HCT116 (cell line): Measurements from ENCODE around the gene ARHGAP10. TPM values are rescaled to one million over a fixed set of nuclear protein-coding genes. Genes with fewer than 3 reads are reported as not detected.

Experiments used
- ATAC-seq: fragments of 200-7000 bp; cut with Tn5 transposase; 2 replicates; pipeline ENCODE4 v1.9.1; 2020; ENCODE audit warnings: mild to moderate bottlenecking, moderate library complexity
- BruUV-seq: library from RNA; stranded (reverse); fragments of 400-500 nt; replicated peaks from 2 replicates; lab custom pipeline; 2021; lab: Mats Ljungman, UMichigan
- CTCF ChIA-PET: fragments of 300-600 bp; sonication (Branson Sonifier 250); formaldehyde crosslinking; loops from one replicate; lab custom pipeline; 2021; ENCODE audit warnings: antibody characterized with exemption; lab: Charles Lee
- POLR2A ChIA-PET: fragments of 300-600, 350-600 bp; sonication (Branson Sonifier 250); formaldehyde crosslinking; loops from one replicate; lab custom pipeline; 2021; ENCODE audit warnings: antibody characterized with exemption; lab: Charles Lee
- RAD21 ChIA-PET, 2 experiments: fragments of 300-600 bp; sonication (Branson Sonifier 250); formaldehyde crosslinking; loops; one replicate each; lab custom pipeline; 2023; ENCODE audit warnings: low total read pairs in 2 of 2; ENCODE audit not compliant: uncharacterized antibody in 2 of 2, unreplicated experiment in 2 of 2, low non-redundant PET in 1 of 2; lab: Charles Lee
- DNase-seq: peaks from one replicate; pipeline ENCODE4 v3.0.0-alpha.2; 2010; ENCODE audit warnings: low read depth, low spot score
- H2AFZ ChIP-seq: fragments of 200-600 bp; shearing (Covaris generic), sonication (generic); 2 replicates; pipeline ENCODE4 v1.6.1; 2017; ENCODE audit warnings: low read depth, mixed run types, mixed read lengths, antibody characterized with exemption, low read length; ENCODE audit not compliant: poor library complexity, severe bottlenecking
- H3K27ac ChIP-seq: 2 replicates; pipeline ENCODE4 v1.5.1; 2012; ENCODE audit warnings: low read depth, low read length
- H3K27me3 ChIP-seq: fragments of 200-600 bp; sonication (generic); 2 replicates; pipeline ENCODE4 v1.6.1; 2016; ENCODE audit warnings: mixed run types, low read length, mixed read lengths; ENCODE audit not compliant: insufficient read depth
- H3K36me3 ChIP-seq, 2 experiments: fragments of 200-500 bp in 1 of 2; fragments of 200-600 bp in 1 of 2; sonication (Bioruptor generic) in 1 of 2; sonication (generic) in 1 of 2; 2 replicates each; pipeline versions ENCODE4 v1.5.1 to v1.6.1; 2014 to 2016; ENCODE audit warnings: low read length in 2 of 2, inconsistent platforms in 1 of 2, mixed read lengths in 1 of 2, mixed run types in 1 of 2; ENCODE audit not compliant: insufficient read depth in 2 of 2, control insufficient read depth in 1 of 2
- H3K4me1 ChIP-seq, 2 experiments: fragments of 200-600 bp in 1 of 2; sonication (generic) in 1 of 2; 2 replicates each; pipeline versions ENCODE4 v1.5.1 to v1.6.1; 2012 to 2017; ENCODE audit warnings: low read length in 2 of 2, inconsistent platforms in 1 of 2, mild to moderate bottlenecking in 1 of 2, mixed read lengths in 1 of 2, mixed run types in 1 of 2, moderate library complexity in 1 of 2; ENCODE audit not compliant: insufficient read depth in 2 of 2, control insufficient read depth in 1 of 2
- H3K4me2 ChIP-seq: fragments of 200-600 bp; sonication (generic); 2 replicates; pipeline ENCODE4 v1.6.1; 2017; ENCODE audit warnings: mixed run types, low read length, mixed read lengths
- H3K4me3 ChIP-seq, 2 experiments: fragments of 200-600 bp in 1 of 2; sonication (generic) in 1 of 2; replicated peaks in 1 of 2; 2 replicates each; pipeline ENCODE4 v1.5.1; 2011 to 2016; ENCODE audit warnings: low read length in 2 of 2, control low read depth in 1 of 2, low read depth in 1 of 2, mild to moderate bottlenecking in 1 of 2, mixed read lengths in 1 of 2, mixed run types in 1 of 2
- H3K79me2 ChIP-seq: fragments of 200-600 bp; sonication (generic); 2 replicates; pipeline ENCODE4 v1.6.1; 2017; ENCODE audit warnings: mild to moderate bottlenecking, mixed run types, low read length, moderate library complexity, mixed read lengths; ENCODE audit not compliant: insufficient read depth
- H3K9ac ChIP-seq: fragments of 200-600 bp; sonication (generic); 2 replicates; pipeline ENCODE4 v1.6.1; 2016; ENCODE audit warnings: low read length, mixed read lengths
- H3K9me2 ChIP-seq: fragments of 200-600 bp; sonication (generic), shearing (Covaris generic); 2 replicates; pipeline ENCODE4 v1.6.1; 2017; ENCODE audit warnings: mixed run types, mild to moderate bottlenecking, moderate library complexity; ENCODE audit not compliant: insufficient read depth
- H3K9me3 ChIP-seq, 2 experiments: fragments of 200-500 bp in 1 of 2; fragments of 200-600 bp in 1 of 2; sonication (Bioruptor generic) in 1 of 2; sonication (generic) in 1 of 2; 2 replicates each; pipeline ENCODE4 v1.6.1; 2014 to 2017; ENCODE audit warnings: low read length in 2 of 2, mixed read lengths in 2 of 2, inconsistent platforms in 1 of 2, low read depth in 1 of 2, mild to moderate bottlenecking in 1 of 2, mixed run types in 1 of 2, moderate library complexity in 1 of 2; ENCODE audit not compliant: control insufficient read depth in 1 of 2, insufficient read depth in 1 of 2
- H4K20me1 ChIP-seq: fragments of 200-600 bp; sonication (generic), shearing (Covaris generic); 2 replicates; pipeline ENCODE4 v1.6.1; 2017; ENCODE audit warnings: mixed run types, mild to moderate bottlenecking, moderate library complexity; ENCODE audit not compliant: insufficient read depth
- ATF3 ChIP-seq: IDR thresholded peaks from 2 replicates; pipeline ENCODE4 v1.6.1; 2012
- CTCF ChIP-seq, 3 experiments: fragments of 200-600 bp in 1 of 3; sonication (generic) in 1 of 3; IDR thresholded peaks in 2 of 3; conservative IDR thresholded peaks in 1 of 3; 2 replicates each; pipeline ENCODE4 v1.5.1; 2012 to 2017; ENCODE audit warnings: low read depth in 2 of 3, low read length in 2 of 3, antibody characterized with exemption in 1 of 3, borderline replicate concordance in 1 of 3, control low read depth in 1 of 3, mild to moderate bottlenecking in 1 of 3, mixed read lengths in 1 of 3, mixed run types in 1 of 3, moderate library complexity in 1 of 3; ENCODE audit not compliant: insufficient read depth in 1 of 3
- EGR1 ChIP-seq: IDR thresholded peaks from 2 replicates; pipeline ENCODE4 v1.6.1; 2012; ENCODE audit warnings: low read depth
- ELF1 ChIP-seq: IDR thresholded peaks from 2 replicates; pipeline ENCODE4 v1.6.1; 2012; ENCODE audit warnings: low read depth, borderline replicate concordance
- FOSL1 ChIP-seq: IDR thresholded peaks from 2 replicates; pipeline ENCODE4 v1.6.1; 2012; ENCODE audit warnings: low read depth
- JUND ChIP-seq: IDR thresholded peaks from 2 replicates; pipeline ENCODE4 v1.6.1; 2012
- MAX ChIP-seq: IDR thresholded peaks from 2 replicates; pipeline ENCODE4 v1.6.1; 2012
- POLR2AphosphoS5 ChIP-seq: IDR thresholded peaks from 2 replicates; pipeline ENCODE4 v1.6.1; 2011; ENCODE audit warnings: mild to moderate bottlenecking, low read depth, low read length, moderate library complexity
- SIN3A ChIP-seq: IDR thresholded peaks from 2 replicates; pipeline ENCODE4 v1.6.1; 2012; ENCODE audit warnings: low read depth
- SP1 ChIP-seq: IDR thresholded peaks from 2 replicates; pipeline ENCODE4 v1.6.1; 2012; ENCODE audit warnings: low read depth
- YY1 ChIP-seq: IDR thresholded peaks from 2 replicates; pipeline ENCODE4 v1.6.1; 2011; ENCODE audit warnings: low read length, low read depth, moderate library complexity, mild to moderate bottlenecking; ENCODE audit not compliant: insufficient replicate concordance; ENCODE audit errors: extremely low read depth
- ZBTB33 ChIP-seq: IDR thresholded peaks from 2 replicates; pipeline ENCODE4 v1.6.1; 2011; ENCODE audit warnings: mild to moderate bottlenecking, low read length, moderate library complexity; ENCODE audit not compliant: insufficient replicate concordance; ENCODE audit errors: extremely low read depth
- ZNF274 ChIP-seq: fragments of 200-500 bp; sonication (Bioruptor generic); IDR thresholded peaks from 2 replicates; pipeline ENCODE4 v1.6.1; 2014; ENCODE audit warnings: mild to moderate bottlenecking, low read depth, low read length, inconsistent platforms
- intact Hi-C: fragments of 100-400 bp; cut with micrococcal nuclease; formaldehyde crosslinking; loops from 2 replicates; pipeline ENCODE4 v1.10.0; 2022
- total RNA-seq: library from RNA; stranded (reverse); gene quantifications from one replicate; pipeline ENCODE4 v1.2.1, GENCODE V29; 2021; ENCODE audit not compliant: unreplicated experiment

ARHGAP10 gene
- total RNA-seq, 1 experiment from 2014 or later = 24.7 TPM

- ChIA-PET RAD21 (no interaction called here), POLR2A (no interaction called here)
- Histone ChIP-seq H3K27me3 (no peaks in the 10 kb centered on the region), H3K36me3 (peaks cover 0 to 4% of the 10 kb centered on the region in 2 experiments; a peak in 2 of 4 replicates), H3K4me2 (no peak overlapping the region), H3K9ac (no peak overlapping the region), H3K4me3 (no peak overlapping the region), H2AFZ (no peak overlapping the region), H3K79me2 (no peaks in the 10 kb centered on the region), H3K9me2 (no peaks in the 10 kb centered on the region), H3K4me1 (no peaks in the 10 kb centered on the region), H3K27ac (no peak overlapping the region), H3K9me3 (no peaks in the 10 kb centered on the region)
- no TSS peak for BruUV-seq
- TF ChIP-seq ATF3 (no peak), EGR1 (no peak), ELF1 (no peak), YY1 (no peak), ZNF274 (no peak), POLR2AphosphoS5 (no peak), SIN3A (no peak), FOSL1 (no peak), MAX (no peak), JUND (no peak), SP1 (no peak), CTCF (IDR thresholded peaks at IDR 0.05 in 2 of 3, conservative IDR thresholded peaks at IDR 0.05 in 1 of 3; ENCODE audit: borderline replicate concordance in 1 of 3, insufficient read depth in 1 of 3, low read depth in 2 of 3, low read length in 2 of 3) (no peak), ZBTB33 (no peak)
- TF ChIP-seq, all 23 proteins: peak for 0
- H4K20me1 ChIP-seq = no peaks in the 10 kb centered on the region; the same call in 1 of the 2 replicates
- DNase-seq (no peak), ATAC-seq (no peak)
- intact Hi-C loops = no loop called here
- CTCF ChIA-PET = interaction anchor here (3.0 kb wide), 1 partner anchor 12 kb away, joined by 20 read pairs; no protein-coding TSS in a partner anchor
These were observed 122.3 kb downstream of the ARHGAP10 start for GRCh38 chr4:147854154-147854553.
